Measurements from ENCODE around the gene CMSS1.

- TF ChIP-seq CTCF (IDR thresholded peaks at IDR 0.05; ENCODE audit: low read length), result no peak
- no peak for TF ChIP-seq EZH2 (IDR thresholded peaks at IDR 0.05; ENCODE audit: borderline replicate concordance, low read length)
These were observed 183.4 kb downstream of the CMSS1 start for GRCh38 chr3:100001083-100001482.

Data from OCI-LY1 (cell line).